GM06990 (cell line): ENCODE results near the gene RAB7B.

Source experiments
- DNase-seq: peaks from one replicate; pipeline ENCODE4 v3.0.0-alpha.2; 2011; ENCODE audit not compliant: insufficient read length; ENCODE audit errors: extremely low read depth
- H3K27me3 ChIP-seq: replicated peaks from 2 replicates; pipeline ENCODE4 v1.6.0; 2011; ENCODE audit warnings: low read length; ENCODE audit not compliant: control insufficient read depth, insufficient read depth
- H3K36me3 ChIP-seq: 2 replicates; pipeline ENCODE4 v1.5.1; 2011; ENCODE audit warnings: low read length; ENCODE audit not compliant: control insufficient read depth, insufficient read depth
- H3K4me3 ChIP-seq: replicated peaks from 2 replicates; pipeline ENCODE4 v1.5.1; 2011; ENCODE audit warnings: low read depth, mild to moderate bottlenecking, control low read depth, low read length
- CTCF ChIP-seq: IDR thresholded peaks from 2 replicates; pipeline ENCODE4 v1.5.1; 2011; ENCODE audit warnings: low read length, control low read depth, mild to moderate bottlenecking, inconsistent platforms; ENCODE audit not compliant: insufficient read depth, poor library complexity, severe bottlenecking

Gene RAB7B

GRCh38 chr1:205978676-205979075, 24.5 kb downstream of the RAB7B start:
- TF ChIP-seq CTCF, result no peak
- Histone ChIP-seq H3K4me3 (no peak overlapping the region), H3K36me3 (no peaks in the 10 kb centered on the region), H3K27me3 (no peaks in the 10 kb centered on the region; the same call in none of the 2 replicates)
- DNase-seq, result no peak

GRCh38 chr1:205977402-205978014, 25.7 kb downstream of the RAB7B start:
- TF ChIP-seq CTCF, result peak; percentile 92
- H3K4me3 ChIP-seq, result no peak overlapping the region
- no peaks in the 10 kb centered on the region; the same call in none of the 2 replicates for H3K27me3 ChIP-seq
- no peak for DNase-seq
- H3K36me3 ChIP-seq, result no peaks in the 10 kb centered on the region

- Histone ChIP-seq H3K27me3 (no peaks in the 10 kb centered on the region; the same call in none of the 2 replicates), H3K4me3 (no peak overlapping the region), H3K36me3 (no peaks in the 10 kb centered on the region)
- no peak for DNase-seq
- no peak for TF ChIP-seq CTCF
Observed at GRCh38 chr1:205976708-205977401, 26.3 kb downstream of the RAB7B start.

GRCh38 chr1:205976036-205976435, 27.2 kb downstream of the RAB7B start:
- H3K4me3 ChIP-seq, result no peak overlapping the region
- H3K36me3 ChIP-seq, result no peaks in the 10 kb centered on the region
- no peak for TF ChIP-seq CTCF
- H3K27me3 ChIP-seq, result no peaks in the 10 kb centered on the region; the same call in none of the 2 replicates
- DNase-seq, result no peak

GRCh38 chr1:205975387-205975998, 27.7 kb downstream of the RAB7B start:
- Histone ChIP-seq H3K36me3 (no peaks in the 10 kb centered on the region), H3K4me3 (no peak overlapping the region), H3K27me3 (no peaks in the 10 kb centered on the region; the same call in none of the 2 replicates)
- no peak for DNase-seq
- no peak for TF ChIP-seq CTCF
